Mesendoderm (in vitro differentiated cells): ENCODE results near the gene GNAL.

ENCODE experiments used
- DNase-seq: peaks from one replicate; pipeline ENCODE4 v3.0.0; 2013
- H2AK5ac ChIP-seq: 2 replicates; pipeline ENCODE4 v1.6.1; 2013; ENCODE audit warnings: low read length, inconsistent platforms
- H2BK120ac ChIP-seq: 2 replicates; pipeline ENCODE4 v1.6.1; 2013; ENCODE audit warnings: low read depth, mild to moderate bottlenecking, low read length, moderate library complexity, mixed read lengths
- H2BK15ac ChIP-seq: replicated peaks from 2 replicates; pipeline ENCODE4 v1.6.1; 2013; ENCODE audit warnings: low read depth, mild to moderate bottlenecking, moderate library complexity
- H2BK5ac ChIP-seq: 2 replicates; pipeline ENCODE4 v1.6.1; 2013; ENCODE audit warnings: low read length, inconsistent platforms
- H3K18ac ChIP-seq: 2 replicates; pipeline ENCODE4 v1.6.1; 2013; ENCODE audit warnings: mild to moderate bottlenecking, low read length, mixed read lengths
- H3K23ac ChIP-seq: one replicate; pipeline ENCODE4 v1.6.1; 2013; ENCODE audit warnings: low read length
- H3K27ac ChIP-seq: 2 replicates; pipeline ENCODE4 v1.5.1; 2013; ENCODE audit warnings: low read depth, mild to moderate bottlenecking, inconsistent platforms, low read length, moderate library complexity
- H3K27me3 ChIP-seq: 2 replicates; pipeline ENCODE4 v1.6.1; 2013; ENCODE audit warnings: low read length, control low read depth, mild to moderate bottlenecking, inconsistent platforms; ENCODE audit not compliant: insufficient read depth, poor library complexity
- H3K36me3 ChIP-seq: 2 replicates; pipeline ENCODE4 v1.6.1; 2013; ENCODE audit warnings: low read length, inconsistent platforms; ENCODE audit not compliant: control insufficient read depth, insufficient read depth
- H3K4ac ChIP-seq: one replicate; pipeline ENCODE4 v1.6.1; 2013; ENCODE audit warnings: low read depth, mild to moderate bottlenecking, low read length, moderate library complexity
- H3K4me1 ChIP-seq: 2 replicates; pipeline ENCODE4 v1.6.1; 2013; ENCODE audit warnings: low read depth, low read length, inconsistent platforms; ENCODE audit not compliant: control insufficient read depth
- H3K4me2 ChIP-seq: 2 replicates; pipeline ENCODE4 v1.6.1; 2013; ENCODE audit warnings: low read length
- H3K4me3 ChIP-seq: 2 replicates; pipeline ENCODE4 v1.5.1; 2013; ENCODE audit warnings: mild to moderate bottlenecking, low read length
- H3K56ac ChIP-seq: one replicate; pipeline ENCODE4 v1.6.1; 2013; ENCODE audit warnings: low read length
- H3K79me1 ChIP-seq: 2 replicates; pipeline ENCODE4 v1.6.1; 2013; ENCODE audit warnings: low read length, inconsistent platforms
- H3K79me2 ChIP-seq: 2 replicates; pipeline ENCODE4 v1.6.1; 2013; ENCODE audit warnings: mild to moderate bottlenecking, low read length; ENCODE audit not compliant: control insufficient read depth, insufficient read depth
- H3K9ac ChIP-seq: 2 replicates; pipeline ENCODE4 v1.6.1; 2013; ENCODE audit warnings: low read length, inconsistent platforms
- H4K5ac ChIP-seq: one replicate; pipeline ENCODE4 v1.6.1; 2013; ENCODE audit warnings: low read length
- H4K8ac ChIP-seq: one replicate; pipeline ENCODE4 v1.6.1; 2013; ENCODE audit warnings: low read depth, mild to moderate bottlenecking, control low read depth, low read length, moderate library complexity
- WGBS: extraction: QIAGEN DNeasy Blood & Tissue Kit; methylation state at CpG from one replicate; pipeline ENCODE4 v1.1.7; 2013; ENCODE audit warnings: low lambda C conversion rate, missing lambda C conversion rate; ENCODE audit not compliant: insufficient coverage; ENCODE audit errors: extremely low coverage; 5-methylcytosine and 5-hydroxymethylcytosine counted together

Gene GNAL

GRCh38 chr18:11877497-11878135, 188.6 kb downstream of the GNAL start:
- no CpG with 5 or more reads among the region's 10 CpGs for WGBS
- H3K4me2 ChIP-seq = no peak overlapping the region

GRCh38 chr18:11880586-11881304, 191.7 kb downstream of the GNAL start:
- DNase-seq = peak; percentile 71
- no CpG with 5 or more reads among the region's 30 CpGs for WGBS

More at GRCh38 chr18:11877497-11878135, 188.6 kb downstream of the GNAL start:
- H3K27ac ChIP-seq = no peak overlapping the region
- no peak overlapping the region for H2BK5ac ChIP-seq
- no peak overlapping the region for H3K9ac ChIP-seq
- H3K23ac ChIP-seq = no peak overlapping the region
- no peaks in the 10 kb centered on the region for H3K4me1 ChIP-seq
- H3K4me3 ChIP-seq = no peak overlapping the region
- H4K8ac ChIP-seq = no peak overlapping the region
- no peak overlapping the region for H2BK15ac ChIP-seq
- H3K56ac ChIP-seq = no peak overlapping the region
- no peak overlapping the region for H3K4ac ChIP-seq
- H3K79me2 ChIP-seq = no peaks in the 10 kb centered on the region
- no peak overlapping the region for H4K5ac ChIP-seq
- no peaks in the 10 kb centered on the region for H3K79me1 ChIP-seq
- peaks cover 1% of the 10 kb centered on the region for H3K36me3 ChIP-seq
- no peak for DNase-seq
- H2AK5ac ChIP-seq = no peak overlapping the region
- no peak overlapping the region for H3K18ac ChIP-seq
- H2BK120ac ChIP-seq = no peak overlapping the region
- H3K27me3 ChIP-seq = no peaks in the 10 kb centered on the region

GRCh38 chr18:11882636-11883035, 193.6 kb downstream of the GNAL start:
- no peak overlapping the region for H3K56ac ChIP-seq
- WGBS = no CpG with 5 or more reads among the region's 4 CpGs

More at GRCh38 chr18:11880586-11881304, 191.7 kb downstream of the GNAL start:
- Histone ChIP-seq H3K18ac (no peak overlapping the region), H3K4me1 (no peaks in the 10 kb centered on the region), H4K8ac (no peak overlapping the region), H2BK5ac (no peak overlapping the region), H2AK5ac (no peak overlapping the region), H3K36me3 (peaks cover 1% of the 10 kb centered on the region), H3K79me2 (no peaks in the 10 kb centered on the region), H3K9ac (no peak overlapping the region), H3K56ac (no peak overlapping the region), H3K27ac (no peak overlapping the region), H2BK15ac (no peak overlapping the region), H3K4ac (no peak overlapping the region), H3K79me1 (no peaks in the 10 kb centered on the region), H3K23ac (no peak overlapping the region), H3K4me2 (no peak overlapping the region), H2BK120ac (no peak overlapping the region), H4K5ac (no peak overlapping the region), H3K27me3 (no peaks in the 10 kb centered on the region), H3K4me3 (no peak overlapping the region)

GRCh38 chr18:11883153-11883552, 194.1 kb downstream of the GNAL start:
- Histone ChIP-seq H3K9ac (no peak overlapping the region), H4K5ac (no peak overlapping the region), H3K4me2 (no peak overlapping the region), H3K4me1 (no peaks in the 10 kb centered on the region), H2BK5ac (no peak overlapping the region), H3K23ac (no peak overlapping the region), H3K4ac (no peak overlapping the region), H4K8ac (no peak overlapping the region), H3K79me1 (no peaks in the 10 kb centered on the region), H2BK120ac (no peak overlapping the region), H2BK15ac (no peak overlapping the region), H3K27me3 (no peaks in the 10 kb centered on the region), H3K56ac (no peak overlapping the region), H3K4me3 (no peak overlapping the region), H3K27ac (no peak overlapping the region), H3K18ac (no peak overlapping the region), H3K79me2 (no peaks in the 10 kb centered on the region), H2AK5ac (no peak overlapping the region), H3K36me3 (no peaks in the 10 kb centered on the region)
- DNase-seq = no peak
- WGBS = no CpG with 5 or more reads among the region's 1 CpG

More at GRCh38 chr18:11882636-11883035, 193.6 kb downstream of the GNAL start:
- Histone ChIP-seq H3K4me1 (no peaks in the 10 kb centered on the region), H3K79me1 (no peaks in the 10 kb centered on the region), H3K23ac (no peak overlapping the region), H4K8ac (no peak overlapping the region), H3K27me3 (no peaks in the 10 kb centered on the region), H2BK120ac (no peak overlapping the region), H3K18ac (no peak overlapping the region), H3K27ac (no peak overlapping the region), H3K9ac (no peak overlapping the region), H3K36me3 (no peaks in the 10 kb centered on the region), H3K4me2 (no peak overlapping the region), H3K4me3 (no peak overlapping the region), H4K5ac (no peak overlapping the region), H3K4ac (no peak overlapping the region), H3K79me2 (no peaks in the 10 kb centered on the region), H2BK15ac (no peak overlapping the region), H2AK5ac (no peak overlapping the region), H2BK5ac (no peak overlapping the region)
- DNase-seq = no peak

GRCh38 chr18:11884396-11885030, 195.4 kb downstream of the GNAL start:
- no peak overlapping the region for H3K23ac ChIP-seq
- H3K56ac ChIP-seq = no peak overlapping the region
- no peak overlapping the region for H3K4ac ChIP-seq
- H3K79me2 ChIP-seq = no peaks in the 10 kb centered on the region
- H3K36me3 ChIP-seq = no peaks in the 10 kb centered on the region
- no peak overlapping the region for H3K27ac ChIP-seq
- H3K4me1 ChIP-seq = no peaks in the 10 kb centered on the region
- H2BK15ac ChIP-seq = no peak overlapping the region
- H2BK120ac ChIP-seq = no peak overlapping the region
- H3K4me2 ChIP-seq = no peak overlapping the region
- H3K27me3 ChIP-seq = no peaks in the 10 kb centered on the region
- WGBS = no CpG with 5 or more reads among the region's 12 CpGs
- no peak overlapping the region for H2BK5ac ChIP-seq
- no peaks in the 10 kb centered on the region for H3K79me1 ChIP-seq
- no peak overlapping the region for H3K4me3 ChIP-seq
- no peak overlapping the region for H4K8ac ChIP-seq
- H3K9ac ChIP-seq = no peak overlapping the region
- no peak overlapping the region for H4K5ac ChIP-seq
- DNase-seq = no peak
- H3K18ac ChIP-seq = no peak overlapping the region
- no peak overlapping the region for H2AK5ac ChIP-seq
